ENCODE measurements around the gene CBFA2T2.
"Not testable (repeated sequence)": the region's sequence is repeated elsewhere in the genome, so short reads cannot be mapped to it uniquely, and the experiment has no call there.

CBFA2T2 gene

GRCh38 chr20:33566781-33567603 lies 77.1 kb downstream of the CBFA2T2 start:
- H3K4me3 ChIP-seq (ENCODE audit: low read depth, low read length), result no peak overlapping the region
- TF ChIP-seq, protein P1, sequence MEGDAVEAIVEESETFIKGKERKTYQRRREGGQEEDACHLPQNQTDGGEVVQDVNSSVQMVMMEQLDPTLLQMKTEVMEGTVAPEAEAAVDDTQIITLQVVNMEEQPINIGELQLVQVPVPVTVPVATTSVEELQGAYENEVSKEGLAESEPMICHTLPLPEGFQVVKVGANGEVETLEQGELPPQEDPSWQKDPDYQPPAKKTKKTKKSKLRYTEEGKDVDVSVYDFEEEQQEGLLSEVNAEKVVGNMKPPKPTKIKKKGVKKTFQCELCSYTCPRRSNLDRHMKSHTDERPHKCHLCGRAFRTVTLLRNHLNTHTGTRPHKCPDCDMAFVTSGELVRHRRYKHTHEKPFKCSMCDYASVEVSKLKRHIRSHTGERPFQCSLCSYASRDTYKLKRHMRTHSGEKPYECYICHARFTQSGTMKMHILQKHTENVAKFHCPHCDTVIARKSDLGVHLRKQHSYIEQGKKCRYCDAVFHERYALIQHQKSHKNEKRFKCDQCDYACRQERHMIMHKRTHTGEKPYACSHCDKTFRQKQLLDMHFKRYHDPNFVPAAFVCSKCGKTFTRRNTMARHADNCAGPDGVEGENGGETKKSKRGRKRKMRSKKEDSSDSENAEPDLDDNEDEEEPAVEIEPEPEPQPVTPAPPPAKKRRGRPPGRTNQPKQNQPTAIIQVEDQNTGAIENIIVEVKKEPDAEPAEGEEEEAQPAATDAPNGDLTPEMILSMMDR (IDR thresholded peaks at IDR 0.05; ENCODE audit: low read depth, low read length), result no peak

GRCh38 chr20:33567949-33568348 lies 78.1 kb downstream of the CBFA2T2 start:
- H3K4me3 ChIP-seq (ENCODE audit: low read depth, low read length), result no peak overlapping the region
- TF ChIP-seq, protein P1 (IDR thresholded peaks at IDR 0.05; ENCODE audit: low read depth, low read length), result no peak

- TF ChIP-seq, protein P1 (IDR thresholded peaks at IDR 0.05; ENCODE audit: low read depth, low read length), result no peak
- H3K4me3 ChIP-seq (ENCODE audit: low read depth, low read length), result no peak overlapping the region
Measured at GRCh38 chr20:33568378-33568777, 78.5 kb downstream of the CBFA2T2 start.

GRCh38 chr20:33568868-33569801 lies 79.2 kb downstream of the CBFA2T2 start:
- TF ChIP-seq, protein P1 (IDR thresholded peaks at IDR 0.05; ENCODE audit: low read depth, low read length), result no peak
- H3K4me3 ChIP-seq (ENCODE audit: low read depth, low read length), result no peak overlapping the region

- no peak overlapping the region for H3K4me3 ChIP-seq (ENCODE audit: low read depth, low read length)
- TF ChIP-seq, protein P1 (IDR thresholded peaks at IDR 0.05; ENCODE audit: low read depth, low read length), result no peak
Measured at GRCh38 chr20:33569802-33570391, 80.0 kb downstream of the CBFA2T2 start.

DNA sequence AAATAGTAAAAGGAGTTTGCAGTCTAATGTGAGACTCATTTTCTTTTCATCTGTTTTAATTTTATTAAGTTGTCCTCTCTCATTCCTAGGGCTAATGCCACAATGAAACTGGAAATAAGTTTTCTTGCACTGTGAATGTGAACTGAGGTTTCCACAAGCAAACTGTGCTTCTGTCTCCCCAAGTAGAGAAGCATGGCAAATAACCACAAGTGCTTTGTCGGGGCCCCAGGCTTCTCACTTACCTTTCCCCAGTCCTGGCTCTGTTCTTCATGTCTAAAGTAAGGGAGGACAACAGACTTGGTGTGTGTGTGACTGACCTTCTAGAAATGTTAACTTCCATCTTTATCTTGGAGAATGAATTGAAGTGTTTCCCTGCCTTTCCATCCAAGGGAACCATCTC lies 80.8 kb downstream of the CBFA2T2 start:
- no peak overlapping the region for H3K4me3 ChIP-seq (ENCODE audit: low read depth, low read length)
- TF ChIP-seq, protein P1 (IDR thresholded peaks at IDR 0.05; ENCODE audit: low read depth, low read length), result no peak

- not testable (repeated sequence) for H3K4me3 ChIP-seq (ENCODE audit: low read depth, low read length)
Measured at GRCh38 chr20:33573268-33573667, 83.4 kb downstream of the CBFA2T2 start.

All from WI38 (cell line).